GM18858 (cell line): Measurements from ENCODE around the gene SHANK1.
"Not testable (repeated sequence)": the region's sequence is repeated elsewhere in the genome, so short reads cannot be mapped to it uniquely, and the experiment has no call there.

ENCODE experiments used
- ATAC-seq: cut with Tn5 transposase; IDR thresholded peaks from one replicate; pipeline ENCODE4 v1.9.1; 2021; ENCODE audit not compliant: unreplicated experiment

SHANK1 gene

DNA sequence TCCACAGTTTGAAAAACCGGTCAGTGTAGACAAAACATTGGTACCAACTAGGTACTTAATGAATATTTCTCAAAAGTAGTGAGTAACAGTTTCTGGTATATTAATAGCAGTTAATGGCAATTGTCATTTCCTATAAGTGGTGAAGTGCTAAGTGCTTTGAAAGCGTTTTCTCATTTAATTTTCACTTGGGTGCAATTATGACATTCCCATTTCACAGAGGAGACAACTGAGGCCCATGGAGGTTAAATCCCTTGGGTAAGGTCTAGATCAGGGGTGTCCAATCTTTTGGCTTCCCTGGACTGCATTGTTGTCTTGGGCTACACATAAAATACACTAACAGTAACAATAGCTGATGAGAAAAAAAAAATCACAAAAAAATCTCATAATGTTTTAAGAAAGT, 79.2 kb downstream of the SHANK1 start:
- ATAC-seq, result no peak

DNA sequence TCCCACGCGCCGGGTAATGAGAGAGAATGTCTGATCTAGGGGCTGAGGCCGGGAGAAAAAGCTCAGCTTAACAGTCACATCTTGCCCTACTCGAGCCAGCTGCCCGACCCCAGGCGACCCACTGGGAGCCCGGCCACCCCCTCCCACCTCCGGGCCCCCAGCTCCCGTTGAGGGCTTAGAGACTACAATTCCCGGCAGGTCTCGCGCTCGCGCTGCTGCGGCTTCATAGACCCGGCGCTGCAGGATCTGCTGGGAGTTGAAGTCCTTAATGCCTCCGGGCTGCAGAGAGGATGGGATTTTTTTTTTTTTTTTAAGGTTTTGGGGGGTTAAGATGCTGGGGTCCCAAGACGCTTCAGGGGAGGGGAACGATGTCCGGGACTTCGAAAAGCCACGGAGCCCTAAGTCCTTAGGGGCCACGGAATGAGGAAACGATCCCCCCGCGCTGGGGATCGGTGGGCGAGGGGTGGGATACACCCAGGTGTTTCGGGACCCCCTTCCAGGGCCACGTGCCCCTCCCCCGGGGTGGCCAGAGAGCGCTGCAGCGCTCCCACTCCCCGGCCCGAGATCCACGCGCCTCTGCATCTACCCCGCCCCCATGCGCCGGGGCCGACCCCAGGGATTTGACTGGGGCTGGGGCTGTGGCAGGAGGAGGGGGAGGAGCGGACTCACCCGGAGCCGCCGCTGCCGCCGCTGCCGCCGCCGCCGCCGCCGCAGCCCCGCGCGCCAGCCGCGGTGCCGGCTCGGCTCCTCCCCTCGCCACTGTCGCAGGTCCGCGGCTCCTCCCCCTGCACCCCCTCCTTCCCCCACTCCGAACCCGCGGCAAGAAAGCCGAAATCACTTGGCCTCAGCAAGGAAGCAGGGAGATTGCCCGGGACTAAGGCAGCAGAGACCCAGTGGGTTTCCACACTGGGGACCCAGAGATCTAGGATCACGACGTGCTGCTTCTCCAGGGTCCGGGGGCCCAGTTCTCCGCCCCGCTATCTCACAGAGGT, 80.2 kb downstream of the SHANK1 start, which contains the start of gene SYT3:
SYT3 (minus strand) TSS at position 761 of the 992 bp plus-strand sequence. CDS start 2,470 bp downstream, outside the sequence.
- ATAC-seq, result no peak

DNA sequence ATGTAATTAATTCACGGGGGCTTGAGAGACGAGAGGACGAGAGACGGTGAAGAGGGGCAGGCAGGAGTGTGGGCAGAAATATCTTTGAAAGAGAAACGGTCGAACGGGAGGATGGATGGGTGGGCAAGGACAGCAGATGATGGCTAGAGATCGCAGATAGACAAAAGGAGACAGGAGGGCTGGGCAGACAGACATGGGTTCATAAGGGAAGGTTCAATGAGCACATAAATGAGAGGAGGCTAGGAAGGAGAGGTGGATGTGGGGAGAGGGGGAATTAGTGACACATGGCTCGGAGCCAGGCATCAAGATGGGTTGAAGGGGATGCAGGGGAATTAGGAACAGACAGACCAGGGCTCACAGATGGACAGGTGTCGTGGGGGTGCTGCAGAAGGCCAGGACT, 81.0 kb downstream of the SHANK1 start:
- ATAC-seq, result no peak

DNA sequence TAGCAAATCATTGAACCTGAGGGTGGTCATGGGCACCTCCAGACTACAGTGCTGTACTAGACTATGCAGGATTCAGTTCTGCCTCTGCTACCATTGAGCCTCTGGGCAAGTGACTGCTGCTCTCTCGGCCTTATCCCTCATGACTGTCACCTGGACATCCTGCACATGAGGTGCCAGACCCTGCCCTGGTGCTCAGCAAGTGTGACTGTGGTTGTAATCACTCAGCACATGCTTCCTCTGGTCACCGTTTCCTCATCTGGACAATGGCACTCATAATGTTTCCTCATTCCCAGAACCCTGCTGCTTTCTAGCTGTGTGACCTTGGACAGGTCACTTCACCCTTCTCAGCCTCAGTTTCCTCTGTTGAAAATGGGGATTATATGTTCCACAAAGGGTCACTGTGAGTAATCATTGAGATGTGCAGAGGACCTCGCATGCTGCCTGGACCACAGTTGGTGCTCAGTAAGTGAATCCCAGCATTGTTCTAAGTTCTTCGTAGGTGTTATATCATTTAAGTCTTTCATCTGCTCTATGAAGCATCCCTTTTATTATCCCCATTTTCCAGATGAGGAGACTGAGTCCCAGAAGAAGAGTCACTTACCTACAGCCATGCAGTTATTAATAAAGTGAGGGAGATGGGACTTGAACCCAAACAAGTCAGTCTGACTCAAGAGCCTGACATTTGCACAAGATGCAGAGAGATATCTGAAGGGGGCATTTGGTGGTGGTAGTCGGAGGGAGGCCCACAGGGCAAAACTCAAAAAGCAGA, 83.1 kb downstream of the SHANK1 start:
- ATAC-seq, result no peak

DNA sequence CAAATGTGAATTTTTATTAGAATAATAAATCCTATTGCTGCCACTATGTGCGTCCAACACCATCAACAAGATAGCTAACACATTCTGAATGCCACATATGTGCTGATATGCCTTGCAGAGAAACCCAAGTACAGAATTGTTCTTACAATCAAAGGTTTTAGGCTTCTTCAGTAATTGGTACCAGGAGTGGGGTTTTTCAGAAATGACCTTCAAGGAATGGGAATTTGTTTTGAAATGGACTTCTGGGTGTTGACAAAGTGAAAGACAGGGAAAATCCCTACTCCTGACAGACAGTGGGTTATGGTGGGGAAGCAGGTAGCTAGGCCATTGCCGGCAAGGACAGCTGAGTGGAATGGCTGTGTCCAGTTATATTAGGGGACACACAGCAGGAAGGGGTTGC, 85.6 kb downstream of the SHANK1 start:
- ATAC-seq, result no peak

DNA sequence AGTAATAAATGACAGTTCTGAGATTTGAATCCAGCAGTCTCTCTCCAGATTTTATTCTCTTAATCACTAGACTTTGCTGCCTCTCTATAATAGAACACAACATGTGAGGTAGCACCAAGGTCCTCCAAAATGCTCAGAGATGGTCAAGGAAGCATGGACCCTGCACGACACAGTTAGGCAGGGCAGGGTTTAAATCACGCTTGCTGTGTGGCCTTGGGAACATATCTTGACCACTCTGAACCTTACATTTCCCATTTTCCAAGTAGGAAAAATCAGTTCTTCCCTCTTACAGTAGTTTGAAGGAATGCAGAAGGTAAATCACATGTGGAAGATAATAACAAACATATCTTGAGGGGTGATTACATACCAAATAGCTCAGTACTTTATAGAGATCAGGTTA, 86.2 kb downstream of the SHANK1 start:
- ATAC-seq, result no peak

DNA sequence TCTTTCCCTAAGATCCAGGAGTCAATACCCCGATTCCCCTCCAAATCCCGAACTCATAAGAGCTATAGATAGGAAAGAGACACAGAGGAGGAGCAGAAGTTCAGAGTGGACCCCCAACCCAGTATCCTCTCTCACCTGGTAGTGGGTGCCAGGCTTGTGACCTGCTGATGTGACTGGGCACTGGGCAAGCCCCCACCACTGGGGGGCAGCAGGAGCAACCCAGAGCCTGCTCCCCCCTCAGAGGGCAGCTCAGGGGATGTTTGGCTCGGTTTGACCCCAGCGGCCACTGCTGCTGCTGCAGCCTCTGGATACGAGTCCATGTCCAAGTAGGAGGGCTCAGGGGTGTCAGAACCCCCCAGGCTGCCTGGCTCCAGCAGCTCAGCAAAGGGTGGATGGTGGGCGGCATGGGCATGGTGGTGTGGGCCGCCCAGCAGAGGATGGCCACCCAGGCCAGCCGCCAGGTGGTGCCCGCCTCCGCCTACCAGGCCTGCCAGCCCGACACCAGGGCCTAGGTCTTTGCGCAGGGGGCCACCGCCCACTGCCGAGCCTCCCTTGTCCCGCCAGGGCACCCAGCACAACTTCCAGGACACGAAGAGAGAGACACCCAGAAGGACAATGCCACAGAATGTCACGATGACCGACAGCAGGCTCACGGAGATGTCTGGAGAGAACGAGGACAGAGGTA, 87.3 kb downstream of the SHANK1 start:
- ATAC-seq, result no peak

DNA sequence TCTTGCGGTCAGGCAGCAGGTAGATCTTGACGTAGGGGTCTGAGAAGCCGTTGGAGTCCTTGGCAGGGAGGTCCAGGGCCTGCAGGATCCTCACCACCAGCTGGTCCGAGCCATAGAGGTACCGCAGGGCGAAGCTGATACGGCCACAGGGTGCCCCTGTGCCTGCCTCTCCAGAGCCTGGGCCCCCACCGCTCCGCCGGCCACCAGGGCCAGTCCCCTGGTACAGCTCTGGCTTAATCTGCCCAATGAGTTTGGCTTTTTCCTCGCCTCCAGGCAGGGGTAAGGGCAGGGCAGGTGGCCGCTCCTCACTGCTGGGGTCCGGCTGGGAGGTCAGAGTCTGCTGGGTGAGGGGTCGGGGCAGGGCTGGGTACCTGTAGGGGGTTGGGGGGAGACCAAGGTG, 89.8 kb downstream of the SHANK1 start:
- ATAC-seq, result no peak

DNA sequence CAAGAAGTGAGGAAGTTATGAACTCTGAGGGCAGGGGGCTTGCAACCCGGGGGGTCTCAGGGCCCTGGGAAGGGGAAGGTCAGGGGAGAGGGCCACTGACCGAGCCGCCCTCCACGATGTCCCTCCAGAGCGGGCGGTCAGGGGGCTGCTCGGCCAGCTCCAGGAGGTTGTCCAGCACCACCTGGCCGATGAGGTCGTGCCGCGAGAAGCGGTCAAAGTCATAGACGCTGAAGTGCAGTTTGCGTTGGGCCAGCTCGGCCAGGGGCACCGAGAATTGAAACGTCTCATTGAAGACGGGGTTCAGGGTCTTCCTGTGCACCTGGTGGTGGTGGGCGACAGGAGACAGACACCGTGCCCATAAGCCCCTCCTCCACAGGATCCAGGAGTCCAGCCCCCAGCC, 90.4 kb downstream of the SHANK1 start:
- ATAC-seq, result no peak

DNA sequence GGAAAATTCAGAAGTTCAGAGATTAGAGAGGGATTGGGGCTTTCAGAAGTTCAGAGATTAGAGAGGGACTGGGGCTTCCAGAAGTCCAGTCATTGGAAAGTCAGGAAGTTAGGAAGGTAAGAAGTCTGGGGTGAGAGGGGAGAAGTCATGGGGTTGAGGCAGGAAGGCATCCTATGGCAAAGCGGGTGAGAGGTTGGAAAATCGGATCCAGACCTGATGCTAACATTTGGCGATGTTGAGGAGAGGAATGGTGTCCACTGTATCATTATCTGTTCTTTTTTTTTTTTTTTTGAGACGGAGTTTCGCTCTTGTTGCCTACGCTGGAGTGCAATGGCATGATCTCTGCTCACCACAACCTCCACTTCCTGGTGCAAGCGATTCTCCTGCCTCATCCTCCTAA, 91.1 kb downstream of the SHANK1 start:
- ATAC-seq, result no peak

DNA sequence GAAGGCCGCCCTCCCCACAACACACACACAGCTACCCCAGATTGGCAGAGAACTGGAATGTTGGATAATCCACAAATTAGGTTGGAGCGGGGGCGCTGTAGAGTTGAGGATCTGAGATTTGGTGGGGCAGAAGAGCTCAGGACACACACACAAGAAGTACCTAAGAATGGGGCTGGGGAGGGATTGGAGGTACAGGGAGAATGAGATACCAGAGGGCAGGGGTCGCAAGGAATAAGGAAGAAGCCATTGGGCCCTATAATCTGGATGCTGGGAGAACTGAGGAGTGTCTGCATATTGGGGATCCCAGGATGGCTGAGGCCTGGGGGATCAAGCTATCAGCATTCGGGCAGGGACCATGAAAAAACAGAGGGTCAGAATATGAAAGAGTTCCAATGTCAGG, 91.5 kb downstream of the SHANK1 start:
- no peak for ATAC-seq

DNA sequence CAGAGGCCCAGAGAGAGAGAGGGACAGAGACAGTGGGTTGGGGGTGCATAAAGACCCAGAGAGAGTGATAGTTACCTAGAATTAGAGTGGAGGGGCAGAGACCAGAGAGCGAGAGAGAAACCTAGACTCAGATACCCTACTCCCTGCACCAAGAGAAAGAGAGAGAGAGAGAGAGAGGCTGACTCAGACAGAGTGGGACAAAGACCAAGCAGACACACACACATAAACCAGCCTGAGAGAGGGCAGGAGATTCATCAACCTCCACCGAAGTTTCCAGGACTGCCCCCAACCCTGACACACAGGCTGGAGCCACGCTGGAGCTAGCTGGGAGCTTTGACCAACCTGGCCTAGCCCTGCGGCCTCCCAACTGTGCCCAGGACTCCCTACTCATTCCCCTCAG, 92.8 kb downstream of the SHANK1 start:
- ATAC-seq, result no peak

DNA sequence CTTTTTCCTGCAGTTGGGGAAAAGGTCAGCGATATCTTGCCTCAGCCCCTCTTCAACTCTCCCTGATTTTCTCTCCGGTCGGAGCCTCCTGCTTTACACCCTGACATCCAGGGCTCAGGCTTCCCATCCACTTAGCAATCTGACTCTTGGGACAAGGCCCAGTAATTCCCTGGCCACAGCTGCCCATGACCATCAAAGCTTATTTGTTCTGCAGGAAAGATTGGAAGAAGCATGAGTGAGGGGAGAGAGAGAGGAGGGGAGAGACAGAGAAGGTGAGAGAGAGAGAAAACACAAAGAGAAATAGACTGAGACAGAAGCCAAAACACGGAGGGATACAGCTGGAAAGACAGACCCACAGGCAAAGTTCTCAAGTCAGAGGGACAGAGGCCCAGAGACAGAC, 93.6 kb downstream of the SHANK1 start:
- ATAC-seq, result no peak

DNA sequence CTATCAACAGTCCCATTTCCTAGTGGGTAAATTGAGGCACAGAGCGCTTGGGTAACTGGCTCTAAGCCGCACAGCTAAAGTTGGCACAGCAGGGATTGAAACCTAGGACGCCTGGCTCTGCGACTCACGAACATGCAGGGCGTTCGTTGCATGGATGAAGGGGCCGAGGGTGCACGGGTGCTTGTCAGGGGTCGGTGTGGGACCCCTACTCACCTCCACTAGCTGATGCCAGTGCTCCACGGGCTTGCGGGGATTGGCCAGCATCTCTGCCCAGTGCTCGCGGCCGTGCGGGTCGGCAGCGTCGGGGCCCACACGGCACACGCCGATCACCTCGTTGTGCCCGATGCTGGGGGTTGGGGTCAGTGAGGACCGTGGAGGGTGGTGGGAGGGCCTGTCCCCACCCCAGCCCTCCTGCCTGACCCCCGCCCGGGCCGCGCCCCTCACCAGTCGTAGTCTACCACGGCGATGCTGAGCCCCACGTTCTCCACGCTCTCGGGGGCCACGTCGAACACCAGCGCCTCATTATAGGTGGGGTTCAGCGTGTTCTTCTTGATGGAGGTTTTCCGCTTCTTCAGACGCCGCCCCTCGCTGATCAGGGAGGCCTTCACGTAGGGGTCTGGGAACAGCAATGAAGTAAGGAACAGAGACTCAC, 94.5 kb downstream of the SHANK1 start:
- ATAC-seq, result no peak

DNA sequence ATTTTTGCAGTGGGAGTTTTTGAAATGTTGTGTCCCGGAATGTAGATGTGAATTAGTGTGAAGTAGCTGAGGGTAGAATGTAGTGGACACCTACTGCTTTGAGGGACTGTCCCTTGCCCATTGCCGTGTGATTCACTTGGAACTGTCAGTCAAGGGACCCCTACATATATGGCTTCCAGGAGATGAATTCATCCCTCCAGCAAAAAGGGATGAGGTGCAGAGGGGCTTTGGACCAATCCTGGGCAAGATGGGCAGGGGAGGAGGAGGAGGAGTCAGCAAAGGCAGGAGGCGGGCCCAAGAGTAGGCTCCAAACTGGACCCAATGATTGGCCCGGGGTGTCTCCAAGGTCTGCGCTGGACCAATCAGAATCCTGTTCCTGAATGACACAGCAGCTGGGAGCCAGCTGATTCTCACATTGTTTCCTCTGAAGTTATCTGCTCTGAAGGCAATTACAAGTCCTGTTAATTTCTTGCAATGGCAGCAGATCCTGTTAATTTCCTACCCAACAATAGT, 99.2 kb downstream of the SHANK1 start:
- ATAC-seq, result not testable (repeated sequence)

DNA sequence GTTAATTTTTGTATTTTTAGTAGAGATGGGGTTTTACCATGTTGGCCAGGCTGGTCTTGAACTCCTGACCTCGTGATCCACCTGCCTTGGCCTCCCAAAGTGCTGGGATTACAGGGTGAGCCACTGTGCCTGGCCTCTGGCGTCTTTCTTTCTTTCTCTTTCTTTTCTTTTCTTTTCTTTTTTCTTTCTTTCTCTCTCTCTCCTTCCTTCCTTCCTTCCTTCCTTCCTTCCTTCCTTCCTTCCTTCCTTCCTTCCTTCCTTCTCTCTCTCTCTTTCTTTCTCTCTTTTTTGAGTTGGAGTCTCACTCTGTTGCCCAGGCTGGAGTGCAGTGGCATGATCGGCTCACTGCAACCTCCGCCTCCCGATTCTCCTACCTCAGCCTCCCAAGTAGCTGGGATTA, 100.4 kb downstream of the SHANK1 start:
- ATAC-seq, result not testable (repeated sequence)

DNA sequence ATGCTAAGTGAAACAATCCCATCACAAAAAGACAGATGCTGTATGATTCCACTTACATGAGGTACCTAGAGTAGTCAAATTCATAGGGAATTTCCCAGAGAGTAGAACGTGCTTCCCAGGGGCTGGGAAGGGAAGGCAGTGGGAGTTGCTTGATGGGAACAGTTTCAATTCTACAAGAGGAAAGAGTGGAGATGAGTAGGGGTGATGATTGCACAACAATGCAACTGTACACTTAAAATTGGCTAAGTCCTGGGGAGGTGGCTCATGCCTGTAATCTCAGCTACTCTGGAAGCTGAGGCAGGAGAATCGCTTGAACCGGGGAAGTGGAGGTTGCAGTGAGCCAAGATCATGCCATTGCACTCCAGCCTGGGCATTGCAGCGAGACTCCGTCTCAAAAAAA, 101.2 kb downstream of the SHANK1 start:
- ATAC-seq, result not testable (repeated sequence)

DNA sequence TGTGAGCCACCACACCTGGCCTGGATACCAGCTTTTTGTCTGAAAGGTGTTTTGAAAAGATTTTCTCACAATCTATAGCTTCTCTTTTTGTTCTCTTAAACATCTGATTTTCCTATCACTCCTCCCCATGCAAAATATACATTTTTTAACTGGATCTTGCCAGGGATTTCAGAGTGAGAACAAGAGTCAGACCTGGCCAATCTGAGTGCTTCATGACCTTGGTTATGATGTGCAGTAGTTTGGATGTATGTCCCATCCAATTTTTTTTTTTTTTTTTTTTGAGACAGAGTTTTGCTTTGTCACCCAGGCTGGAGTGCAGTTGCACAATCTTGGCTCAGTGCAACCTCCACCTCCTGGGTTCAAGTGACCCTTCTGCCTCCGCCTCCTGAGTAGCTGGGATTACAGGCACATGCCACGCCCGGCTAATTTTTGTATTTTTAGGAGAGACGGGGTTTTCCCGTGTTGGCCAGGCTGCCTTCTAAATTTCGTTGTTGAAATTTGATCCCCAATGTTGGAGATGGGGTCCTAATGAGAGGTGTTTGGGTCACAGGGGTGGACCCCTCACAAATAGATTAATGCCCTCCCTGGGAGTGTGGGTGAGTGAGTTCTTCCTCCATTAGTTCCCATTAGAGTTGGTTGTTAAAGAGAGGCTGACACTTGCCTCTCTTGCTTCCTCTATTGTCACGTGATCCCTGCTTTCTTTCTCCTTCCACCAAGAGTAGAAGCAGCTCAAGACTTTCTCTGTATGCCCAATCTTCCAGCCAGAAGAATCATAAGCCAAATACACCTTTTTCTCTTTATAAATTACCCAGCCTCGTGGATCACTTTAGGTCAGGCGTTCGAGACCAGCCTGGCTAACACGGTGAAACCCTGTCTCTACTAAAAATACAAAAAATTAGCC, 106.8 kb downstream of the SHANK1 start:
- not testable (repeated sequence) for ATAC-seq
